Neuronal stem cell (in vitro differentiated cells): ENCODE results near the gene SH3GLB1.
"Not testable (repeated sequence)": the region's sequence is repeated elsewhere in the genome, so short reads cannot be mapped to it uniquely, and the experiment has no call there.

Source experiments
- DNase-seq: peaks from one replicate; pipeline ENCODE4 v3.0.0-alpha.2; 2013; ENCODE audit warnings: low spot score
- H2AFZ ChIP-seq: one replicate; pipeline ENCODE4 v1.6.1; 2013; ENCODE audit warnings: mild to moderate bottlenecking, low read length, inconsistent platforms
- H2AK5ac ChIP-seq: 2 replicates; pipeline ENCODE4 v1.6.1; 2013; ENCODE audit warnings: low read depth, mild to moderate bottlenecking, inconsistent platforms, low read length, moderate library complexity, mixed read lengths
- H2BK120ac ChIP-seq: 2 replicates; pipeline ENCODE4 v1.6.1; 2013; ENCODE audit warnings: low read depth, mild to moderate bottlenecking, inconsistent platforms, low read length, moderate library complexity, mixed read lengths
- H2BK12ac ChIP-seq: one replicate; pipeline ENCODE4 v1.6.1; 2013; ENCODE audit warnings: low read length, inconsistent platforms
- H2BK15ac ChIP-seq: 2 replicates; pipeline ENCODE4 v1.6.1; 2013; ENCODE audit warnings: mild to moderate bottlenecking, low read length, inconsistent platforms, mixed read lengths
- H2BK5ac ChIP-seq: one replicate; pipeline ENCODE4 v1.6.1; 2013; ENCODE audit warnings: inconsistent platforms, mild to moderate bottlenecking, low read length, moderate library complexity
- H3K14ac ChIP-seq: one replicate; pipeline ENCODE4 v1.6.1; 2013; ENCODE audit warnings: low read length, inconsistent platforms
- H3K18ac ChIP-seq: 2 replicates; pipeline ENCODE4 v1.6.1; 2013; ENCODE audit warnings: low read length, inconsistent platforms
- H3K23ac ChIP-seq: 2 replicates; pipeline ENCODE4 v1.6.1; 2013; ENCODE audit warnings: low read depth, mild to moderate bottlenecking, mixed read lengths, low read length, inconsistent platforms; ENCODE audit not compliant: poor library complexity
- H3K27ac ChIP-seq: replicated peaks from 3 replicates; pipeline ENCODE4 v1.5.1; 2013; ENCODE audit warnings: low read length, inconsistent platforms
- H3K27me3 ChIP-seq, 3 experiments: 2 replicates each; pipeline ENCODE4 v1.6.1; 2013; ENCODE audit warnings: low read length in 3 of 3, mild to moderate bottlenecking in 2 of 3, inconsistent platforms in 1 of 3, low read depth in 1 of 3, mixed read lengths in 1 of 3, moderate library complexity in 1 of 3; ENCODE audit not compliant: control insufficient read depth in 3 of 3, insufficient read depth in 3 of 3
- H3K36me3 ChIP-seq, 2 donors: replicated peaks in 1 of 2; 2 replicates each; pipeline ENCODE4 v1.6.1; 2013; ENCODE audit warnings: low read length in 2 of 2; ENCODE audit not compliant: control insufficient read depth in 2 of 2, insufficient read depth in 2 of 2
- H3K4ac ChIP-seq: 2 replicates; pipeline ENCODE4 v1.6.1; 2013; ENCODE audit warnings: inconsistent platforms, mild to moderate bottlenecking, low read length, moderate library complexity
- H3K4me1 ChIP-seq, 2 donors: 1 replicate in 1 of 2; 2 replicates in 1 of 2; pipeline ENCODE4 v1.6.1; 2013; ENCODE audit warnings: low read length in 2 of 2, low read depth in 1 of 2; ENCODE audit not compliant: control insufficient read depth in 2 of 2, insufficient read depth in 1 of 2
- H3K4me2 ChIP-seq: one replicate; pipeline ENCODE4 v1.6.1; 2013; ENCODE audit warnings: mild to moderate bottlenecking, low read length, inconsistent platforms; ENCODE audit not compliant: insufficient read depth, poor library complexity, severe bottlenecking
- H3K4me3 ChIP-seq, 2 donors: 2 replicates each; pipeline ENCODE4 v1.5.1; 2013; ENCODE audit warnings: low read length in 2 of 2, mild to moderate bottlenecking in 2 of 2, inconsistent platforms in 1 of 2, moderate library complexity in 1 of 2
- H3K79me1 ChIP-seq: one replicate; pipeline ENCODE4 v1.6.1; 2013; ENCODE audit warnings: low read depth, mild to moderate bottlenecking, inconsistent platforms, low read length, moderate library complexity
- H3K9ac ChIP-seq: one replicate; pipeline ENCODE4 v1.6.1; 2013; ENCODE audit warnings: mild to moderate bottlenecking, low read depth, low read length, inconsistent platforms; ENCODE audit not compliant: poor library complexity
- H3K9me3 ChIP-seq, 2 donors: replicated peaks in 1 of 2; 2 replicates each; pipeline versions ENCODE3 to v1.6.1; 2013; ENCODE audit warnings: low read length in 2 of 2, mild to moderate bottlenecking in 2 of 2, inconsistent platforms in 1 of 2, low read depth in 1 of 2, mixed read lengths in 1 of 2, moderate library complexity in 1 of 2; ENCODE audit not compliant: control insufficient read depth in 2 of 2, insufficient read depth in 1 of 2
- H4K8ac ChIP-seq: one replicate; pipeline ENCODE4 v1.6.1; 2013; ENCODE audit warnings: low read depth, mild to moderate bottlenecking, inconsistent platforms, low read length, moderate library complexity
- H4K91ac ChIP-seq: one replicate; pipeline ENCODE4 v1.6.1; 2013; ENCODE audit warnings: low read length, low read depth, mild to moderate bottlenecking, inconsistent platforms; ENCODE audit not compliant: poor library complexity
- WGBS, 2 donors: extraction: QIAGEN DNeasy Blood & Tissue Kit; methylation state at CpG; one replicate each; pipeline ENCODE4 v1.1.7; 2013; ENCODE audit warnings: missing lambda C conversion rate in 2 of 2, mixed read lengths in 1 of 2; ENCODE audit not compliant: insufficient read length in 2 of 2, insufficient replicate concordance in 1 of 2; ENCODE audit errors: extremely low coverage in 2 of 2; 5-methylcytosine and 5-hydroxymethylcytosine counted together

SH3GLB1 gene

DNA sequence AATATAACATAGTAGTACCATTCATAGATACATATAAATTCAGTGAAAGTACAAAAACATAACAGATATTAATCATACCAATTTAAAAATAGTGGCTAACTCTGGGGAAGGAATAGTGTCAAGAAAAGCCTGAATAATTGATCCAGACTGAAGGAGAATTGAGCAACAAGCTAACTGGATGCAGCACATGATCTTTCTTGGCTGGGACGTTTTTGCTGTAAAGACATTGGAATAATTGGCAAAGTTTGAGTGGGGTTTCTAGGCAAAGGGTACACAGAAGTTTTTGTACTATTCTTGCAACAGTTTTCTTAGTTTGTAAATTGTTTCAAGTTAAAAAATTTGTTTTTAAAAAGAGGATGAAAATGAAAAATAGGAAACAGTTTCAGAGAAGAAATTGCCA is 2.6 kb upstream of the SH3GLB1 start:
- Histone ChIP-seq H4K8ac (no peak overlapping the region), H2BK12ac (no peak overlapping the region), H3K4me2 (no peak overlapping the region), H2BK5ac (no peak overlapping the region), H3K36me3 (no peaks in the 10 kb centered on the region), H3K27ac (no peak overlapping the region), H3K9ac (no peak overlapping the region), H2AK5ac (no peak overlapping the region), H3K9me3 (no peaks in the 10 kb centered on the region), H3K23ac (no peak overlapping the region), H4K91ac (no peak overlapping the region), H3K14ac (no peak overlapping the region), H2BK120ac (no peak overlapping the region), H2BK15ac (no peak overlapping the region), H3K4ac (no peak overlapping the region), H3K27me3 (no peaks in the 10 kb centered on the region), H3K4me1 (peaks cover 0 to 3% of the 10 kb centered on the region in 2 donors), H3K4me3 (no peak overlapping the region), H2AFZ (no peak overlapping the region), H3K18ac (no peak overlapping the region), H3K79me1 (no peaks in the 10 kb centered on the region)
- DNase-seq = no peak
- no CpG with 5 or more reads among the region's 1 CpG for WGBS, 2 donors

- H3K9ac ChIP-seq, H4K8ac ChIP-seq, H3K9me3 ChIP-seq, H2BK120ac ChIP-seq, H3K4ac ChIP-seq, H2BK12ac ChIP-seq, H2AK5ac ChIP-seq, H3K14ac ChIP-seq, H3K36me3 ChIP-seq, H3K27ac ChIP-seq, H3K23ac ChIP-seq, H3K4me1 ChIP-seq, H3K27me3 ChIP-seq, H4K91ac ChIP-seq, H2BK15ac ChIP-seq, H3K18ac ChIP-seq, H2BK5ac ChIP-seq, DNase-seq, H3K79me1 ChIP-seq, H3K4me3 ChIP-seq, H3K4me2 ChIP-seq: not testable (repeated sequence)
- no CpG with 5 or more reads among the region's 5 CpGs for WGBS, 2 donors
- H2AFZ ChIP-seq = peak overlapping the region; percentile 89
Measured at GRCh38 chr1:86702954-86703494, 1.4 kb upstream of the SH3GLB1 start.

GRCh38 chr1:86703696-86704457 is 499 bp upstream of the SH3GLB1 start:
- Histone ChIP-seq H3K27me3 (no peaks in the 10 kb centered on the region), H3K9me3 (no peaks in the 10 kb centered on the region)
- WGBS, 2 donors = no CpG with 5 or more reads among the region's 34 CpGs

GRCh38 chr1:86704972-86705664 is 742 bp downstream of the SH3GLB1 start:
- WGBS, 2 donors = no CpG with 5 or more reads among the region's 41 CpGs
- H2AK5ac ChIP-seq = no peak overlapping the region
- no peak overlapping the region for H4K8ac ChIP-seq
- H3K27me3 ChIP-seq = no peaks in the 10 kb centered on the region
- H4K91ac ChIP-seq = peak overlapping the region; percentile 20
- H2BK5ac ChIP-seq = peak overlapping the region; percentile 96
- peak overlapping the region; percentile 92 to 96 for H3K4me3 ChIP-seq
- peak overlapping the region; percentile 99 for H3K23ac ChIP-seq
- H2BK15ac ChIP-seq = peak overlapping the region; percentile 49
- H3K4me1 ChIP-seq = peaks cover 0 to 3% of the 10 kb centered on the region in 2 donors
- H3K14ac ChIP-seq = peak overlapping the region; percentile 94
- peak overlapping the region; percentile 99 for H3K27ac ChIP-seq
- H3K36me3 ChIP-seq = peaks cover 0 to 24% of the 10 kb centered on the region in 2 donors
- peak overlapping the region; percentile 98 for H3K9ac ChIP-seq
- H2BK120ac ChIP-seq = peak overlapping the region; percentile 81
- H3K9me3 ChIP-seq = no peaks in the 10 kb centered on the region
- peak overlapping the region; percentile 55 for H3K4me2 ChIP-seq
- H3K18ac ChIP-seq = peak overlapping the region; percentile 99
- DNase-seq = no peak
- peaks cover 1% of the 10 kb centered on the region for H3K79me1 ChIP-seq
- peak overlapping the region; percentile 89 for H2AFZ ChIP-seq
- H3K4ac ChIP-seq = no peak overlapping the region
- no peak overlapping the region for H2BK12ac ChIP-seq

More at GRCh38 chr1:86703696-86704457, 499 bp upstream of the SH3GLB1 start:
- Histone ChIP-seq H2AFZ (peak overlapping the region; percentile 89), H3K79me1 (peaks cover 1% of the 10 kb centered on the region), H2BK5ac (peak overlapping the region; percentile 96), H3K18ac (no peak overlapping the region), H2AK5ac (no peak overlapping the region), H2BK15ac (no peak overlapping the region), H3K4me1 (peaks cover 0 to 3% of the 10 kb centered on the region in 2 donors), H3K4me3 (peak overlapping the region; percentile 92 to 96), H4K8ac (no peak overlapping the region), H3K4ac (no peak overlapping the region), H2BK120ac (no peak overlapping the region), H3K27ac (no peak overlapping the region), H3K23ac (no peak overlapping the region), H2BK12ac (no peak overlapping the region), H3K9ac (no peak overlapping the region), H4K91ac (no peak overlapping the region), H3K4me2 (peak overlapping the region; percentile 39), H3K36me3 (peaks cover 0 to 12% of the 10 kb centered on the region in 2 donors), H3K14ac (no peak overlapping the region)
- peak; percentile 41 for DNase-seq
